ENCODE results near the gene MLLT3. TPM values are rescaled to one million over a fixed set of nuclear protein-coding genes. Genes with fewer than 3 reads are reported as not detected.
A peak's percentile ranks its signal among the peaks of the same experiment; 100 is the strongest.

The MLLT3 gene
- total RNA-seq, 1 donor from 2014 or later = 8.8 TPM

- no peak overlapping the region for H3K27ac ChIP-seq
- no peak for DNase-seq (ENCODE audit: extremely low spot score in 2 of 2)
These were observed 321.7 kb downstream of the MLLT3 start for GRCh38 chr9:20300430-20301115.

GRCh38 chr9:20297646-20298084, 324.6 kb downstream of the MLLT3 start:
- no peaks in the 10 kb centered on the region for H3K9me3 ChIP-seq
- H3K36me3 ChIP-seq = no peaks in the 10 kb centered on the region
- intact Hi-C loops (cut with DNase I) = no loop called here
- H3K4me3 ChIP-seq = no peak overlapping the region
- H3K27ac ChIP-seq = no peak overlapping the region
- TF ChIP-seq CTCF (IDR thresholded peaks at IDR 0.05) (no peak), POLR2A (IDR thresholded peaks at IDR 0.05) (no peak), POLR2AphosphoS5 (IDR thresholded peaks at IDR 0.05; ENCODE audit: insufficient read depth in 1 of 2, low read depth in 1 of 2) (peak in 1 of 2 donors; percentile 34)
- no peaks in the 10 kb centered on the region for H3K27me3 ChIP-seq
- H3K4me1 ChIP-seq = no peaks in the 10 kb centered on the region
- DNase-seq (ENCODE audit: extremely low spot score in 2 of 2) = no peak

More at GRCh38 chr9:20300430-20301115, 321.7 kb downstream of the MLLT3 start:
- no peaks in the 10 kb centered on the region for H3K9me3 ChIP-seq
- no peaks in the 10 kb centered on the region for H3K36me3 ChIP-seq
- intact Hi-C loops (cut with DNase I) = no loop called here
- no peak for TF ChIP-seq CTCF (IDR thresholded peaks at IDR 0.05)
- no peak for TF ChIP-seq POLR2AphosphoS5 (IDR thresholded peaks at IDR 0.05; ENCODE audit: insufficient read depth in 1 of 2, low read depth in 1 of 2)
- no peak for TF ChIP-seq POLR2A (IDR thresholded peaks at IDR 0.05)
- H3K27me3 ChIP-seq = no peaks in the 10 kb centered on the region
- H3K4me1 ChIP-seq = no peaks in the 10 kb centered on the region
- H3K4me3 ChIP-seq = no peak overlapping the region

- intact Hi-C loops (cut with DNase I) = no loop called here
- TF ChIP-seq POLR2AphosphoS5 (IDR thresholded peaks at IDR 0.05; ENCODE audit: insufficient read depth in 1 of 2, low read depth in 1 of 2) = no peak
- TF ChIP-seq CTCF (IDR thresholded peaks at IDR 0.05) = no peak
- no peak for TF ChIP-seq POLR2A (IDR thresholded peaks at IDR 0.05)
- Histone ChIP-seq H3K36me3 (no peaks in the 10 kb centered on the region), H3K4me3 (no peak overlapping the region), H3K9me3 (no peaks in the 10 kb centered on the region), H3K27me3 (no peaks in the 10 kb centered on the region), H3K4me1 (no peaks in the 10 kb centered on the region), H3K27ac (no peak overlapping the region)
- no peak for DNase-seq (ENCODE audit: extremely low spot score in 2 of 2)
These were observed 326.7 kb downstream of the MLLT3 start for GRCh38 chr9:20295555-20295954.

- no peak for DNase-seq (ENCODE audit: extremely low spot score in 2 of 2)
- no peak overlapping the region for H3K27ac ChIP-seq
- no peaks in the 10 kb centered on the region for H3K27me3 ChIP-seq
- no peak overlapping the region for H3K4me3 ChIP-seq
- no peak for TF ChIP-seq CTCF (IDR thresholded peaks at IDR 0.05)
- TF ChIP-seq POLR2AphosphoS5 (IDR thresholded peaks at IDR 0.05; ENCODE audit: insufficient read depth in 1 of 2, low read depth in 1 of 2) = no peak
- TF ChIP-seq POLR2A (IDR thresholded peaks at IDR 0.05) = no peak
- H3K36me3 ChIP-seq = no peaks in the 10 kb centered on the region
- no peaks in the 10 kb centered on the region for H3K4me1 ChIP-seq
- intact Hi-C loops (cut with DNase I) = no loop called here
- no peaks in the 10 kb centered on the region for H3K9me3 ChIP-seq
These were observed 328.1 kb downstream of the MLLT3 start for GRCh38 chr9:20294046-20294750.

- Histone ChIP-seq H3K36me3 (no peaks in the 10 kb centered on the region), H3K9me3 (no peaks in the 10 kb centered on the region), H3K4me1 (no peaks in the 10 kb centered on the region), H3K27me3 (no peaks in the 10 kb centered on the region), H3K27ac (no peak overlapping the region), H3K4me3 (no peak overlapping the region)
- no peak for DNase-seq (ENCODE audit: extremely low spot score in 2 of 2)
- intact Hi-C loops (cut with DNase I) = no loop called here
- TF ChIP-seq CTCF (IDR thresholded peaks at IDR 0.05) (no peak), POLR2A (IDR thresholded peaks at IDR 0.05) (no peak), POLR2AphosphoS5 (IDR thresholded peaks at IDR 0.05; ENCODE audit: insufficient read depth in 1 of 2, low read depth in 1 of 2) (no peak)
These were observed 330.3 kb downstream of the MLLT3 start for GRCh38 chr9:20292002-20292401.

Data from vagina (tissue), 2 donors.